A673 (cell line): ENCODE results near the gene BACH1. TPM values are rescaled to one million over a fixed set of nuclear protein-coding genes. Genes with fewer than 3 reads are reported as not detected.

ENCODE experiments used
- BruUV-seq: library from RNA; stranded (reverse); fragments of 400-500 nt; replicated peaks from 2 replicates; lab custom pipeline; 2021; lab: Mats Ljungman, UMichigan
- CTCF ChIA-PET: fragments of 300-600 bp; sonication (Branson Sonifier 250); formaldehyde crosslinking; loops from one replicate; lab custom pipeline; 2022; ENCODE audit warnings: antibody characterized with exemption; lab: Charles Lee
- POLR2A ChIA-PET: fragments of 300-600 bp; sonication (Branson Sonifier 250); formaldehyde crosslinking; loops from one replicate; lab custom pipeline; 2022; ENCODE audit warnings: antibody characterized with exemption; ENCODE audit not compliant: low non-redundant PET; lab: Charles Lee
- DNase-seq: peaks from one replicate; pipeline ENCODE4 v3.0.0-alpha.2; 2015; ENCODE audit warnings: low spot score
- H3K27ac ChIP-seq: fragments of 200-600 bp; sonication (generic); 2 replicates; pipeline ENCODE4 v1.5.1; 2016; ENCODE audit warnings: mixed run types, low read depth, mild to moderate bottlenecking, mixed read lengths, antibody characterized with exemption, low read length; ENCODE audit not compliant: poor library complexity, severe bottlenecking
- H3K27me3 ChIP-seq: fragments of 200-600 bp; sonication (generic); replicated peaks from 2 replicates; pipeline ENCODE4 v1.6.1; 2017; ENCODE audit warnings: mixed run types, low read depth, mild to moderate bottlenecking, mixed read lengths, antibody characterized with exemption, low read length; ENCODE audit not compliant: insufficient read depth, poor library complexity
- H3K36me3 ChIP-seq: fragments of 200-600 bp; sonication (generic); 2 replicates; pipeline ENCODE4 v1.6.1; 2016; ENCODE audit warnings: mixed run types, mild to moderate bottlenecking, mixed read lengths, antibody characterized with exemption, low read length; ENCODE audit not compliant: insufficient read depth, poor library complexity, severe bottlenecking
- H3K4me1 ChIP-seq: fragments of 200-600 bp; sonication (generic); 2 replicates; pipeline ENCODE4 v1.6.1; 2017; ENCODE audit warnings: mixed run types, mild to moderate bottlenecking, mixed read lengths, antibody characterized with exemption, low read length; ENCODE audit not compliant: insufficient read depth, poor library complexity, severe bottlenecking
- H3K4me3 ChIP-seq: fragments of 200-600 bp; sonication (generic); 2 replicates; pipeline ENCODE4 v1.5.1; 2016; ENCODE audit warnings: low read depth, mixed run types, mild to moderate bottlenecking, mixed read lengths, low read length; ENCODE audit not compliant: poor library complexity, severe bottlenecking
- H3K9me3 ChIP-seq: fragments of 200-600 bp; sonication (generic); 2 replicates; pipeline ENCODE4 v1.6.1; 2016; ENCODE audit warnings: mixed run types, low read depth, mild to moderate bottlenecking, mixed read lengths, antibody characterized with exemption, low read length; ENCODE audit not compliant: poor library complexity, severe bottlenecking
- EZH2 ChIP-seq: fragments of 200-600 bp; sonication (generic); IDR thresholded peaks from 2 replicates; pipeline ENCODE4 v1.6.1; 2017; ENCODE audit warnings: borderline replicate concordance, low read depth, mild to moderate bottlenecking, mixed read lengths, antibody characterized with exemption, low read length; ENCODE audit not compliant: poor library complexity, severe bottlenecking
- intact Hi-C: fragments of 100-400 bp; cut with micrococcal nuclease; formaldehyde crosslinking; loops from one replicate; pipeline ENCODE4 v1.10.0; 2022; ENCODE audit not compliant: unreplicated experiment
- total RNA-seq: library from RNA; stranded (reverse); gene quantifications from 2 replicates; pipeline ENCODE4 v1.2.3, GENCODE V29; 2021
- TF ChIP-seq, protein P1 (sequence below): fragments of 300-800, 200-600 bp; sonication (generic); conservative IDR thresholded peaks from 2 replicates; pipeline ENCODE4 v1.5.1; 2017; ENCODE audit warnings: low read depth, mild to moderate bottlenecking, antibody characterized with exemption, low read length, moderate library complexity, mixed read lengths

Gene BACH1
- total RNA-seq, 1 experiment from 2014 or later: 103 TPM

DNA sequence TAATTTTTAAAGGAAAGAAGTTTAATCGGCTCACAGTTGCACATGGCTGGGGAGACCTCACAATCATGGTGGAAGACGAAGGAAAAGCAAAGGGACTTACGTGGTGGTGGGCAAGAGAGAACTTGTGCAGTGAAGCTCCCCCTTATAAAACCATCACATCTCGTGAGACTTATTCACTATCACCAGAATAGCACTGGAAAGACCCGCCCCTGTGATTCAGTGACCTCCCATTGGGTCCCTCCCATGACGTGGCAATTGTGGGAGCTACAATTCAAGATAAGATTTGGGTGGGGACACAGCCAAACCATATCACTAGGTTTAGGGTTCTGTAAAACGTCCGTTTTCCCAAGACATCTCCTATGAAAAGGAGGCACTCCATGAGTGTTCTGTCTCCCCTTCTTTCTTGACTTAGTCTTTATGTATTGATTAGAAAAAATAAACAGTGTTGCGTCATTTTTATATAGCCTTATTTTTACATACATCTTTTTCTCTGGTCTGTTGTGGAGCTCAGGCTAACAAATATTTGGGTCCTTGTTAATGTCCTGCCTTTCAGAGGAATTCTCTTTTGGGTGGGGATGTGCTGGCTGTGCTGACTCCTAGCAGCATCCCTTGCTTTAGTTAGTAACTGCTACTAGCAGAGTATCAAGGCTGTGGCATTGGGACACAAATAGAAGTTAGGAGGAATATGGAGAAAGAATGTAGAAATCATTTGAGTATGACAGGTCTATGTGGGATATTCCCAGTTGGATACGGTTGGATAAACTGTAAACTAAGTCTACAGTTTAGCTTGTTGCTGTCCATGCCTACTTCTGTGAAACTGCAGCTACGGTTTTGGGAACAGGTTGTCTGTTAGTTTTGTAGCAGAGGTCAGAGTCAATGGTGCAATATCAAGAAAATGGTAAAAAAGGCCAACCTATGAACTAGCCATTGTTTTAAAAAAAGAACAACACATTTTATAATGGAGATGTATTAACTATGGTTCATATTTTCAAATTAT is 23.5 kb downstream of the BACH1 start:
- Histone ChIP-seq H3K9me3 (no peaks in the 10 kb centered on the region), H3K36me3 (peaks cover 23% of the 10 kb centered on the region), H3K27me3 (no peaks in the 10 kb centered on the region), H3K4me3 (no peak overlapping the region), H3K27ac (no peak overlapping the region), H3K4me1 (peaks cover 14% of the 10 kb centered on the region)
- no TSS peak for BruUV-seq
- POLR2A ChIA-PET: no interaction called here
- DNase-seq: no peak
- TF ChIP-seq, protein P1, sequence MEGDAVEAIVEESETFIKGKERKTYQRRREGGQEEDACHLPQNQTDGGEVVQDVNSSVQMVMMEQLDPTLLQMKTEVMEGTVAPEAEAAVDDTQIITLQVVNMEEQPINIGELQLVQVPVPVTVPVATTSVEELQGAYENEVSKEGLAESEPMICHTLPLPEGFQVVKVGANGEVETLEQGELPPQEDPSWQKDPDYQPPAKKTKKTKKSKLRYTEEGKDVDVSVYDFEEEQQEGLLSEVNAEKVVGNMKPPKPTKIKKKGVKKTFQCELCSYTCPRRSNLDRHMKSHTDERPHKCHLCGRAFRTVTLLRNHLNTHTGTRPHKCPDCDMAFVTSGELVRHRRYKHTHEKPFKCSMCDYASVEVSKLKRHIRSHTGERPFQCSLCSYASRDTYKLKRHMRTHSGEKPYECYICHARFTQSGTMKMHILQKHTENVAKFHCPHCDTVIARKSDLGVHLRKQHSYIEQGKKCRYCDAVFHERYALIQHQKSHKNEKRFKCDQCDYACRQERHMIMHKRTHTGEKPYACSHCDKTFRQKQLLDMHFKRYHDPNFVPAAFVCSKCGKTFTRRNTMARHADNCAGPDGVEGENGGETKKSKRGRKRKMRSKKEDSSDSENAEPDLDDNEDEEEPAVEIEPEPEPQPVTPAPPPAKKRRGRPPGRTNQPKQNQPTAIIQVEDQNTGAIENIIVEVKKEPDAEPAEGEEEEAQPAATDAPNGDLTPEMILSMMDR: no peak
- no peak for TF ChIP-seq EZH2
- CTCF ChIA-PET: no interaction called here
- intact Hi-C loops: no loop called here

DNA sequence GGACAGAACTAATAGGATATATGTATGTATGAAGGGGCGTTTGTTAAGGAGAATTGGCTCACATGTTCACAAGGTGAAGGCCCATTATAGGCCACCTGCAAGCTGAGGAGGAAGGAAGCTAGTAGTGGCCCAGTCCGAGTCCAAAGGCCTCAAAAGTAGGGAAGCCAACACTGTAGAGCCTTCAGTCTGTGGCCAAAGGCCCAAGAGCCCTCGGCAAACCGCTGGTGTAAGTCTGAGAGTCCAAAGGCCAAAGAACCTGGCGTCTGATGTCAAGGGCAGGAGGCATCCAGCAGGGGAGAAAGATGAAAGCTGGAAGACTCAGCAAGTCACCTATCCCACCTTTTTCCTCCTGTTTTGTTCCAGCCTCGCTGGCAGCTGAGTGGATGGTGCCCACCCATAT is 24.5 kb downstream of the BACH1 start:
- Histone ChIP-seq H3K4me3 (no peak overlapping the region), H3K27me3 (no peaks in the 10 kb centered on the region), H3K9me3 (no peaks in the 10 kb centered on the region), H3K36me3 (peaks cover 30% of the 10 kb centered on the region), H3K27ac (no peak overlapping the region), H3K4me1 (peaks cover 9% of the 10 kb centered on the region)
- intact Hi-C loops: no loop called here
- BruUV-seq: no TSS peak
- ChIA-PET POLR2A (no interaction called here), CTCF (no interaction called here)
- TF ChIP-seq, protein P1: no peak
- no peak for TF ChIP-seq EZH2
- DNase-seq: no peak

DNA sequence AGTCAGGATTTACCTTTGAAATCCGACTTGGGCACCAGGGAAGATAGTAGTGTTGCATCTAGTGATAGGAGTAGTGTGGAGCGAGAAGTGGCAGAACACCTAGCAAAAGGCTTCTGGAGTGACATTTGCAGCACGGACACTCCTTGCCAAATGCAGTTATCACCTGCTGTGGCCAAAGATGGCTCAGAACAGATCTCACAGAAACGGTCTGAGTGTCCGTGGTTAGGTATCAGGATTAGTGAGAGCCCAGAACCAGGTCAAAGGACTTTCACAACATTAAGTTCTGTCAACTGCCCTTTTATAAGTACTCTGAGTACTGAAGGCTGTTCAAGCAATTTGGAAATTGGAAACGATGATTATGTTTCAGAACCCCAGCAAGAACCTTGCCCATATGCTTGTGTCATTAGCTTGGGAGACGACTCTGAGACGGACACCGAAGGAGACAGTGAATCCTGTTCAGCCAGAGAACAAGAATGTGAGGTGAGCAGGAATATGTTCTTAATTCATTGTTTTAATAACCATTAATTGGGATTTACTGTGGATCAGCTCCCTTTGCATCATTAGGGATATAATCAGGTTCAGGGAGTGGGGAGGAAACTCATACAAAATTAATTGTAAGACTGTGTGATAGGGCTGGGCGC is 28.3 kb downstream of the BACH1 start:
- peaks cover 31% of the 10 kb centered on the region for H3K36me3 ChIP-seq
- BruUV-seq: no TSS peak
- intact Hi-C loops: no loop called here

More for the DNA sequence above, 28.3 kb downstream of the BACH1 start:
- TF ChIP-seq EZH2: no peak
- Histone ChIP-seq H3K27ac (no peak overlapping the region), H3K4me1 (no peaks in the 10 kb centered on the region), H3K9me3 (no peaks in the 10 kb centered on the region), H3K27me3 (no peaks in the 10 kb centered on the region), H3K4me3 (no peak overlapping the region)
- ChIA-PET CTCF (no interaction called here), POLR2A (no interaction called here)
- DNase-seq: no peak
